ENCODE measurements around the gene MARCKSL1. TPM values are rescaled to one million over a fixed set of nuclear protein-coding genes. Genes with fewer than 3 reads are reported as not detected.

MARCKSL1 gene
- polyA plus RNA-seq, 3 donors: 13.9 to 150 (median 40.3) TPM

GRCh38 chr1:32353886-32354570, 18.0 kb upstream of the MARCKSL1 start:
- Histone ChIP-seq H3K4me1 (ENCODE audit: control insufficient read depth in 1 of 2, insufficient read depth in 2 of 2, low read length in 2 of 2) (peaks cover 46 to 52% of the 10 kb centered on the region in 2 donors), H3K27ac (ENCODE audit: low read depth in 1 of 2, low read length in 2 of 2) (no peak overlapping the region), H4K20me1 (ENCODE audit: insufficient read depth, low read length) (no peaks in the 10 kb centered on the region), H3K4me2 (replicated peaks; ENCODE audit: extremely low read depth, low read length, poor library complexity, severe bottlenecking) (no peak overlapping the region), H3K36me3 (replicated peaks in 1 of 2; ENCODE audit: control insufficient read depth in 1 of 2, insufficient read depth in 2 of 2, low read length in 2 of 2) (no peaks in the 10 kb centered on the region), H3K27me3 (ENCODE audit: control insufficient read depth in 2 of 2, insufficient read depth in 2 of 2, low read length in 2 of 2) (no peaks in the 10 kb centered on the region), H3K9ac (ENCODE audit: insufficient read depth, low read length, poor library complexity, severe bottlenecking) (no peak overlapping the region), H3K4me3 (replicated peaks in 1 of 3; ENCODE audit: low read depth in 2 of 3, low read length in 3 of 3) (no peak overlapping the region), H3K9me3 (replicated peaks in 1 of 2; ENCODE audit: control insufficient read depth in 1 of 2, insufficient read depth in 1 of 2, low read length in 2 of 2) (peaks cover 0 to 5% of the 10 kb centered on the region in 2 donors), H2AFZ (ENCODE audit: insufficient read depth, low read depth, low read length, poor library complexity, severe bottlenecking) (no peak overlapping the region), H3K79me2 (ENCODE audit: insufficient read depth, low read length) (no peaks in the 10 kb centered on the region)
- peaks cover 15 to 28% (median 19%) of the 10 kb centered on the region in 3 donors for H3K27me3 Mint-ChIP-seq (ENCODE audit: low read depth in 3 of 3)
- peaks cover 1 to 10% (median 4%) of the 10 kb centered on the region in 7 donors for H3K9me3 Mint-ChIP-seq
- DNase-seq: no peak
- H3K4me3 Mint-ChIP-seq: peak overlapping the region; percentile 31 to 68
- peak overlapping the region in 3 of 7 donors; percentile 45 to 63 (median 49) for H3K27ac Mint-ChIP-seq
- peaks cover 8 to 20% of the 10 kb centered on the region in 2 donors for H3K36me3 Mint-ChIP-seq
- intact Hi-C loops (cut with micrococcal nuclease): loop anchor here in 1 of 2 donors (5.0 kb wide), 1 partner anchor 38 kb away; the partner anchor contains the start of gene BSDC1
- peaks cover 50% of the 10 kb centered on the region for H3K4me1 Mint-ChIP-seq
- 33% methylated on average over 2 of the region's 2 CpGs for WGBS (ENCODE audit: insufficient coverage)
- TF ChIP-seq, protein P1, sequence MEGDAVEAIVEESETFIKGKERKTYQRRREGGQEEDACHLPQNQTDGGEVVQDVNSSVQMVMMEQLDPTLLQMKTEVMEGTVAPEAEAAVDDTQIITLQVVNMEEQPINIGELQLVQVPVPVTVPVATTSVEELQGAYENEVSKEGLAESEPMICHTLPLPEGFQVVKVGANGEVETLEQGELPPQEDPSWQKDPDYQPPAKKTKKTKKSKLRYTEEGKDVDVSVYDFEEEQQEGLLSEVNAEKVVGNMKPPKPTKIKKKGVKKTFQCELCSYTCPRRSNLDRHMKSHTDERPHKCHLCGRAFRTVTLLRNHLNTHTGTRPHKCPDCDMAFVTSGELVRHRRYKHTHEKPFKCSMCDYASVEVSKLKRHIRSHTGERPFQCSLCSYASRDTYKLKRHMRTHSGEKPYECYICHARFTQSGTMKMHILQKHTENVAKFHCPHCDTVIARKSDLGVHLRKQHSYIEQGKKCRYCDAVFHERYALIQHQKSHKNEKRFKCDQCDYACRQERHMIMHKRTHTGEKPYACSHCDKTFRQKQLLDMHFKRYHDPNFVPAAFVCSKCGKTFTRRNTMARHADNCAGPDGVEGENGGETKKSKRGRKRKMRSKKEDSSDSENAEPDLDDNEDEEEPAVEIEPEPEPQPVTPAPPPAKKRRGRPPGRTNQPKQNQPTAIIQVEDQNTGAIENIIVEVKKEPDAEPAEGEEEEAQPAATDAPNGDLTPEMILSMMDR (IDR thresholded peaks at IDR 0.05): no peak

- H3K4me2 ChIP-seq (replicated peaks; ENCODE audit: extremely low read depth, low read length, poor library complexity, severe bottlenecking): peak overlapping the region; percentile 9
- peaks cover 0 to 5% of the 10 kb centered on the region in 2 donors for H3K9me3 ChIP-seq (replicated peaks in 1 of 2; ENCODE audit: control insufficient read depth in 1 of 2, insufficient read depth in 1 of 2, low read length in 2 of 2)
- peaks cover 52 to 58% of the 10 kb centered on the region in 2 donors for H3K4me1 ChIP-seq (ENCODE audit: control insufficient read depth in 1 of 2, insufficient read depth in 2 of 2, low read length in 2 of 2)
- H3K4me1 Mint-ChIP-seq: peaks cover 56% of the 10 kb centered on the region
- H3K79me2 ChIP-seq (ENCODE audit: insufficient read depth, low read length): no peaks in the 10 kb centered on the region
- H3K36me3 ChIP-seq (replicated peaks in 1 of 2; ENCODE audit: control insufficient read depth in 1 of 2, insufficient read depth in 2 of 2, low read length in 2 of 2): no peaks in the 10 kb centered on the region
- no peak overlapping the region for H3K4me3 ChIP-seq (replicated peaks in 1 of 3; ENCODE audit: low read depth in 2 of 3, low read length in 3 of 3)
- TF ChIP-seq, protein P1 (IDR thresholded peaks at IDR 0.05): no peak
- H2AFZ ChIP-seq (ENCODE audit: insufficient read depth, low read depth, low read length, poor library complexity, severe bottlenecking): no peak overlapping the region
- H4K20me1 ChIP-seq (ENCODE audit: insufficient read depth, low read length): no peaks in the 10 kb centered on the region
- H3K27ac Mint-ChIP-seq: peak overlapping the region in 1 of 7 donors; percentile 49
- no peak overlapping the region for H3K9ac ChIP-seq (ENCODE audit: insufficient read depth, low read length, poor library complexity, severe bottlenecking)
- DNase-seq: no peak
- H3K9me3 Mint-ChIP-seq: peaks cover 1 to 10% (median 4%) of the 10 kb centered on the region in 7 donors
- H3K4me3 Mint-ChIP-seq: peak overlapping the region in 1 of 2 donors; percentile 68
- intact Hi-C loops (cut with micrococcal nuclease): loop anchor here in 1 of 2 donors (5.0 kb wide), 1 partner anchor 39 kb away; the partner anchor contains the start of gene BSDC1
- no CpG with 5 or more reads among the region's 2 CpGs for WGBS (ENCODE audit: insufficient coverage)
- no peak overlapping the region for H3K27ac ChIP-seq (ENCODE audit: low read depth in 1 of 2, low read length in 2 of 2)
- no peaks in the 10 kb centered on the region for H3K27me3 ChIP-seq (ENCODE audit: control insufficient read depth in 2 of 2, insufficient read depth in 2 of 2, low read length in 2 of 2)
- peaks cover 8 to 20% of the 10 kb centered on the region in 2 donors for H3K36me3 Mint-ChIP-seq
- H3K27me3 Mint-ChIP-seq (ENCODE audit: low read depth in 3 of 3): peaks cover 15 to 27% (median 20%) of the 10 kb centered on the region in 3 donors
Observed at GRCh38 chr1:32353431-32353830, 17.4 kb upstream of the MARCKSL1 start.
